SK-N-SH (cell line): Measurements from ENCODE around the gene SBK1. TPM values are rescaled to one million over a fixed set of nuclear protein-coding genes. Genes with fewer than 3 reads are reported as not detected.

Experiments
- CTCF ChIA-PET: fragments of 300-600, 350-600 bp; formaldehyde crosslinking; extraction: SDS; loops from one replicate; lab custom pipeline; 2021; lab: Yijun Ruan, JAX
- POLR2A ChIA-PET: fragments of 350-600 bp; sonication (Branson Sonifier 250); formaldehyde crosslinking; extraction: SDS; loops from one replicate; lab custom pipeline; 2020; ENCODE audit warnings: antibody characterized with exemption, inconsistent platforms; lab: Yijun Ruan, JAX
- DNase-seq: peaks from one replicate; pipeline ENCODE4 v3.0.0; 2012
- H2AFZ ChIP-seq: fragments of 200-600 bp; sonication (generic); 2 replicates; pipeline ENCODE4 v1.8.1; 2016; ENCODE audit warnings: antibody characterized with exemption, mild to moderate bottlenecking, low read depth
- H3F3A ChIP-seq: fragments of 200-600 bp; sonication (generic); replicated peaks from 2 replicates; pipeline ENCODE3; 2016; ENCODE audit warnings: antibody characterized with exemption, mild to moderate bottlenecking; ENCODE audit not compliant: insufficient read depth
- H3K27ac ChIP-seq, 2 experiments: fragments of 200-500 bp in 1 of 2; fragments of 200-600 bp in 1 of 2; sonication (Bioruptor generic) in 1 of 2; sonication (generic), shearing (Covaris generic) in 1 of 2; 2 replicates each; pipeline versions ENCODE4 v1.5.1 to v1.6.1; 2014 to 2016; ENCODE audit warnings: low read depth in 2 of 2, inconsistent platforms in 1 of 2, low read length in 1 of 2, mild to moderate bottlenecking in 1 of 2, mixed read lengths in 1 of 2
- H3K27me3 ChIP-seq: fragments of 200-600 bp; sonication (generic), shearing (Covaris generic); 2 replicates; pipeline ENCODE4 v1.6.1; 2016; ENCODE audit warnings: mixed run types; ENCODE audit not compliant: insufficient read depth
- H3K36me3 ChIP-seq, 2 experiments: fragments of 200-500 bp in 1 of 2; fragments of 200-600 bp in 1 of 2; sonication (Bioruptor generic) in 1 of 2; sonication (generic) in 1 of 2; replicated peaks in 1 of 2; 2 replicates each; pipeline versions ENCODE3 to v1.5.1; 2014 to 2016; ENCODE audit warnings: low read length in 1 of 2, mild to moderate bottlenecking in 1 of 2; ENCODE audit not compliant: insufficient read depth in 2 of 2, control insufficient read depth in 1 of 2
- H3K4me1 ChIP-seq, 2 experiments: fragments of 200-500 bp in 1 of 2; fragments of 200-600 bp in 1 of 2; sonication (Bioruptor generic) in 1 of 2; sonication (generic), shearing (Covaris generic) in 1 of 2; 2 replicates each; pipeline versions ENCODE4 v1.5.1 to v1.6.1; 2014 to 2016; ENCODE audit warnings: low read depth in 1 of 2, low read length in 1 of 2, mixed run types in 1 of 2; ENCODE audit not compliant: insufficient read depth in 2 of 2, control insufficient read depth in 1 of 2
- H3K4me2 ChIP-seq: fragments of 200-600 bp; sonication (generic), shearing (Covaris generic); 2 replicates; pipeline ENCODE4 v1.6.1; 2017; ENCODE audit warnings: mixed run types
- H3K4me3 ChIP-seq, 2 experiments: fragments of 200-500 bp in 1 of 2; fragments of 200-600 bp in 1 of 2; sonication (Bioruptor generic) in 1 of 2; sonication (generic), shearing (Covaris generic) in 1 of 2; 2 replicates each; pipeline versions ENCODE4 v1.5.1 to v1.8.1; 2014 to 2016; ENCODE audit warnings: low read depth in 2 of 2, inconsistent platforms in 1 of 2, low read length in 1 of 2, mild to moderate bottlenecking in 1 of 2, mixed read lengths in 1 of 2, moderate library complexity in 1 of 2
- H3K79me2 ChIP-seq: fragments of 200-600 bp; sonication (generic); 2 replicates; pipeline ENCODE4 v1.8.1; 2017; ENCODE audit warnings: mild to moderate bottlenecking; ENCODE audit not compliant: insufficient read depth
- H3K9ac ChIP-seq: fragments of 200-600 bp; sonication (generic); 2 replicates; pipeline ENCODE4 v1.6.1; 2017; ENCODE audit warnings: mixed run types
- H3K9me2 ChIP-seq: fragments of 200-600 bp; sonication (generic); 2 replicates; pipeline ENCODE4 v1.6.1; 2017; ENCODE audit warnings: mixed run types
- H3K9me3 ChIP-seq: fragments of 200-600 bp; sonication (generic); 2 replicates; pipeline ENCODE4 v1.6.1; 2017; ENCODE audit warnings: mixed run types, mild to moderate bottlenecking, moderate library complexity
- H4K20me1 ChIP-seq: fragments of 200-600 bp; sonication (generic); 2 replicates; pipeline ENCODE4 v1.6.1; 2017; ENCODE audit warnings: mild to moderate bottlenecking, mixed run types; ENCODE audit not compliant: insufficient read depth
- CTCF ChIP-seq: fragments of 200-600 bp; sonication (generic); IDR thresholded peaks from 2 replicates; pipeline ENCODE4 v1.6.1; 2017; ENCODE audit warnings: antibody characterized with exemption, mild to moderate bottlenecking, moderate library complexity
- EP300 ChIP-seq, 2 experiments: IDR thresholded peaks; 2 replicates each; pipeline versions ENCODE4 v1.4.0 to v1.6.1; 2012; ENCODE audit warnings: borderline replicate concordance in 1 of 2, low read depth in 1 of 2, low read length in 1 of 2
- EZH2phosphoT487 ChIP-seq: fragments of 200-600 bp; sonication (generic); IDR thresholded peaks from 2 replicates; pipeline ENCODE4 v1.6.1; 2017; ENCODE audit warnings: low read depth, mixed run types, mild to moderate bottlenecking, antibody characterized with exemption, moderate library complexity, borderline replicate concordance
- FOSL2 ChIP-seq: IDR thresholded peaks from 2 replicates; pipeline ENCODE4 v1.4.0; 2012; ENCODE audit warnings: low read depth, mild to moderate bottlenecking, moderate library complexity, borderline replicate concordance
- FOXM1 ChIP-seq: IDR thresholded peaks from 2 replicates; pipeline ENCODE4 v1.4.0; 2012; ENCODE audit warnings: low read depth, mild to moderate bottlenecking
- GABPA ChIP-seq: IDR thresholded peaks from 2 replicates; pipeline ENCODE4 v1.4.0; 2012; ENCODE audit warnings: low read depth, mild to moderate bottlenecking
- IRF3 ChIP-seq: fragments of 150-350 bp; IDR thresholded peaks from 2 replicates; pipeline ENCODE4 v1.6.1; 2016; ENCODE audit warnings: mild to moderate bottlenecking, low read depth, low read length
- MAX ChIP-seq: IDR thresholded peaks from 2 replicates; pipeline ENCODE4 v1.4.0; 2012; ENCODE audit warnings: low read depth
- MEF2A ChIP-seq: IDR thresholded peaks from 2 replicates; pipeline ENCODE4 v1.4.0; 2012; ENCODE audit warnings: low read depth, borderline replicate concordance
- MXI1 ChIP-seq: IDR thresholded peaks from 2 replicates; pipeline ENCODE4 v1.6.1; 2012; ENCODE audit warnings: mild to moderate bottlenecking, low read depth, low read length, improper control_type of control experiment
- NRF1 ChIP-seq: IDR thresholded peaks from 2 replicates; pipeline ENCODE4 v1.6.1; 2012; ENCODE audit warnings: low read depth, mild to moderate bottlenecking, low read length
- POLR2AphosphoS5 ChIP-seq: IDR thresholded peaks from 2 replicates; pipeline ENCODE4 v1.6.1; 2012; ENCODE audit warnings: low read depth, low read length
- RAD21 ChIP-seq: IDR thresholded peaks from 2 replicates; pipeline ENCODE4 v1.6.1; 2012; ENCODE audit warnings: mild to moderate bottlenecking, low read length
- RXRA ChIP-seq: IDR thresholded peaks from 2 replicates; pipeline ENCODE4 v1.4.0; 2012; ENCODE audit warnings: low read depth, mild to moderate bottlenecking, borderline replicate concordance
- SIN3A ChIP-seq: IDR thresholded peaks from 2 replicates; pipeline ENCODE4 v1.6.1; 2012; ENCODE audit warnings: low read depth, mild to moderate bottlenecking, low read length, moderate library complexity, borderline replicate concordance
- TAF1 ChIP-seq: IDR thresholded peaks from 2 replicates; pipeline ENCODE4 v1.6.1; 2012; ENCODE audit warnings: low read depth, mild to moderate bottlenecking, low read length, moderate library complexity, borderline replicate concordance
- TCF12 ChIP-seq: IDR thresholded peaks from 2 replicates; pipeline ENCODE4 v1.4.0; 2012
- TEAD4 ChIP-seq: IDR thresholded peaks from 2 replicates; pipeline ENCODE4 v1.4.0; 2012; ENCODE audit warnings: mild to moderate bottlenecking, borderline replicate concordance; ENCODE audit not compliant: insufficient read depth
- USF2 ChIP-seq: fragments of 150-350 bp; IDR thresholded peaks from 2 replicates; pipeline ENCODE4 v1.6.1; 2017; ENCODE audit warnings: antibody characterized with exemption, low read length, low read depth, borderline replicate concordance
- YY1 ChIP-seq: IDR thresholded peaks from 2 replicates; pipeline ENCODE4 v1.4.0; 2012; ENCODE audit warnings: low read depth, mild to moderate bottlenecking
- ZBTB33 ChIP-seq: IDR thresholded peaks from 2 replicates; pipeline ENCODE4 v1.4.0; 2012; ENCODE audit warnings: low read depth, borderline replicate concordance
- WGBS: methylation state at CpG from one replicate; pipeline ENCODE4 v1.1.6; 2017; ENCODE audit warnings: low lambda C conversion rate; 5-methylcytosine and 5-hydroxymethylcytosine counted together
- polyA plus RNA-seq, 3 experiments: library from polyadenylated mRNA; depleted of rRNA; stranded (reverse); fragments of >200 nt; gene quantifications; 2 replicates each; pipeline ENCODE4 v1.2.3, GENCODE V29; 2012

SBK1 gene
- polyA plus RNA-seq, 1 of the 3 experiments (the other 2 are of a cell fraction) = 0.36 TPM

GRCh38 chr16:28267356-28267755 lies 25.0 kb upstream of the SBK1 start (continued):
- TF ChIP-seq ZBTB33 = no peak
- TF ChIP-seq, all 33 proteins: peak for 0

- Histone ChIP-seq H3K9me2 (no peaks in the 10 kb centered on the region), H4K20me1 (no peaks in the 10 kb centered on the region), H3K79me2 (no peaks in the 10 kb centered on the region), H3K36me3 (no peaks in the 10 kb centered on the region), H3K9me3 (no peaks in the 10 kb centered on the region), H3K4me1 (no peaks in the 10 kb centered on the region; a peak in 1 of 4 replicates), H3K4me2 (no peak overlapping the region), H3K9ac (no peak overlapping the region), H2AFZ (no peak overlapping the region), H3K27ac (no peak overlapping the region), H3F3A (no peaks in the 10 kb centered on the region), H3K4me3 (no peak overlapping the region), H3K27me3 (peaks cover 6% of the 10 kb centered on the region)
- WGBS = 53% methylated on average over 4 of the region's 4 CpGs
- no peak for DNase-seq
- POLR2A ChIA-PET = no interaction called here
- CTCF ChIA-PET = interaction anchor here (1.0 to 1.3 kb wide), 4 partner anchors 43 to 342 kb away, joined by 3 to 4 read pairs (median 4); no protein-coding TSS in a partner anchor
- TF ChIP-seq FOSL2 (no peak), TCF12 (no peak), POLR2AphosphoS5 (no peak), IRF3 (no peak), FOXM1 (no peak), EP300 (IDR thresholded peaks at IDR 0.05; ENCODE audit: borderline replicate concordance in 1 of 2, low read depth in 1 of 2, low read length in 1 of 2) (no peak), MXI1 (no peak), EZH2phosphoT487 (no peak), MEF2A (no peak), YY1 (no peak), RAD21 (no peak)
Measured at GRCh38 chr16:28273511-28273910, 18.8 kb upstream of the SBK1 start.

- CTCF ChIA-PET = interaction anchor here (15.4 kb wide), 1 partner anchor 40 kb away, joined by 302 read pairs; no protein-coding TSS in a partner anchor
- TF ChIP-seq MAX (no peak), YY1 (no peak), USF2 (no peak), NRF1 (no peak), RXRA (no peak), EP300 (IDR thresholded peaks at IDR 0.05; ENCODE audit: borderline replicate concordance in 1 of 2, low read depth in 1 of 2, low read length in 1 of 2) (no peak), CTCF (no peak), SIN3A (no peak), TEAD4 (no peak), GABPA (no peak), TAF1 (no peak)
- no peak overlapping the region for H3K4me2 ChIP-seq
- no peaks in the 10 kb centered on the region for H3K79me2 ChIP-seq
- no peaks in the 10 kb centered on the region; a peak in 1 of 4 replicates for H3K4me1 ChIP-seq
- H3K27ac ChIP-seq = no peak overlapping the region
- H3K9ac ChIP-seq = no peak overlapping the region
- POLR2A ChIA-PET = interaction anchor here (0.7 kb wide), 1 partner anchor 9 kb away, joined by 3 read pairs; no protein-coding TSS in a partner anchor
- H2AFZ ChIP-seq = no peak overlapping the region
- no peaks in the 10 kb centered on the region for H4K20me1 ChIP-seq
- WGBS = 62% methylated on average over 5 of the region's 5 CpGs
- no peaks in the 10 kb centered on the region for H3K9me3 ChIP-seq
- H3K36me3 ChIP-seq = no peaks in the 10 kb centered on the region
- no peak overlapping the region for H3K4me3 ChIP-seq
- H3F3A ChIP-seq = no peaks in the 10 kb centered on the region
- DNase-seq = no peak
- peaks cover 6% of the 10 kb centered on the region for H3K27me3 ChIP-seq
- H3K9me2 ChIP-seq = no peaks in the 10 kb centered on the region
Measured at GRCh38 chr16:28274676-28275075, 17.6 kb upstream of the SBK1 start.
